ENCODE measurements around the gene FMO1. TPM values are rescaled to one million over a fixed set of nuclear protein-coding genes. Genes with fewer than 3 reads are reported as not detected.
"Not testable (repeated sequence)": the region's sequence is repeated elsewhere in the genome, so short reads cannot be mapped to it uniquely, and the experiment has no call there.

Gene FMO1
- total RNA-seq, 1 experiment from 2014 or later: not detected

DNA sequence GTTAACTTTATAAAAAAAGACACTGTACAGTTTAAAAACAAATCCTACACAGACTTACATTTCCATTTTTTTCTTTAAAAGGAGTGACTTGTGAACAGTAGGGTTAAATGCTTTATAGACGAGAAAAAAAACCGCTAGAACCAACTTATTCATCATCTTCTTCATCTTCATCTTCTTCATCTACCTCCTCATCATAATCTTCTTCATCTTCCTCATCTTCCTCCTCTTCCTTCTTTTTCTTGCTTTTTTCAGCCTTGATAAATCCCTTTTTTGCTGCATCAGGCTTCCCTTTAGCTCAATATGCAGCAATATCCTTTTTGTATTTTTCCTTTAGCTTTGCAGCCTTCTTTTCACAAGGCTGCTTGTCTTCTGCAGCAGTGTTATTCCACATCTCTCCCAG lies 22.5 kb downstream of the FMO1 start:
- H3K9me3 ChIP-seq (replicated peaks): no peaks in the 10 kb centered on the region
- no peaks in the 10 kb centered on the region for H3K36me3 ChIP-seq
- DNase-seq (ENCODE audit: low read depth in 1 of 2, low spot score in 2 of 2): no peak
- no peak overlapping the region for H3K4me3 ChIP-seq
- no peaks in the 10 kb centered on the region for H3K4me1 ChIP-seq (replicated peaks)
- H3K27ac ChIP-seq: no peak overlapping the region
- H3K27me3 ChIP-seq (replicated peaks): 0 out of 2 replicates have a peak, but pooled peaks cover 4% of the 10 kb centered on the region

DNA sequence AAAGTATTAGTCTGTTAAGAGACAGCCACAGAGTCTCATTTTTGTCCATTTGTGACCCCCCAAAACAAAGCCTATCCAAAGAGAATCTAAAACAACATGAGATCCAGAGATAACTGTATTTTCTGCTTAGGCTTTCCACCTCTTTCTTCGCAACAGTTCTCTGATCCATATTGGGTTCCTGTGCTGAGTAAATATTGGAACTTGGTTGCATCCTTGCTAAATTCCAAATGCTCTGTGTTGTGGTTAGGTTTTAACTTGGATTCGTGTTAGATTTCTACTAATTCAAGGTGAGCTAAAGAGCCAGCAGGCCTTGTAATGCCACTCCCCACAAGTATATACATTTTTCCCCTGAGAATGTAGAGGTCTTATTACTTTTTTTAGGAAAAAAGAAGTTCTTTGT lies 29.2 kb downstream of the FMO1 start:
- Histone ChIP-seq H3K36me3 (no peaks in the 10 kb centered on the region), H3K27me3 (replicated peaks) (0 out of 2 replicates have a peak, but pooled peaks cover 2% of the 10 kb centered on the region)

DNA sequence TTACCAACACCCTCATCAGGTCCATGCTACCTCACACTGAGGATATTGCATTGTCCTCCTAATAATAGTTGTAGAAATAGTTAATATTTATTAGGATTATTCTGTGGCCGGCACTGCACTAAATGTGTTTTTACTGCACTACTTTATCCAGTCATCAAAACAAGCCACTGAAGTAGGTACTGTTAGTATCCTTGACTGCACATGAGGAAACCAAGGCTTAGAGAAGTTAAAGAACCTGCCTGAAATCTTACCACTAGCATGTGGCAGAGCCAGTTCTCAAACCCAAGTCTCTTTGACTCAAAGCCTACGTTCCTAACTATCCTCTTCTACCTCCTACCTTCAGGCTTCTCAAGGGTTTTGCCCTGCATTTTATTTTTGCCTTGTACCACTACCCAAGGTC lies 30.9 kb downstream of the FMO1 start:
- H3K4me3 ChIP-seq: no peak overlapping the region
- no peak overlapping the region for H3K27ac ChIP-seq
- no peaks in the 10 kb centered on the region for H3K4me1 ChIP-seq (replicated peaks)
- no peaks in the 10 kb centered on the region for H3K36me3 ChIP-seq
- H3K9me3 ChIP-seq (replicated peaks): no peaks in the 10 kb centered on the region
- DNase-seq (ENCODE audit: low read depth in 1 of 2, low spot score in 2 of 2): no peak
- 0 out of 2 replicates have a peak, but pooled peaks cover 2% of the 10 kb centered on the region for H3K27me3 ChIP-seq (replicated peaks)

More for the DNA sequence above, 29.2 kb downstream of the FMO1 start:
- no peak overlapping the region for H3K4me3 ChIP-seq
- no peak overlapping the region for H3K27ac ChIP-seq
- H3K4me1 ChIP-seq (replicated peaks): no peaks in the 10 kb centered on the region
- no peak for DNase-seq (ENCODE audit: low read depth in 1 of 2, low spot score in 2 of 2)
- no peaks in the 10 kb centered on the region for H3K9me3 ChIP-seq (replicated peaks)

DNA sequence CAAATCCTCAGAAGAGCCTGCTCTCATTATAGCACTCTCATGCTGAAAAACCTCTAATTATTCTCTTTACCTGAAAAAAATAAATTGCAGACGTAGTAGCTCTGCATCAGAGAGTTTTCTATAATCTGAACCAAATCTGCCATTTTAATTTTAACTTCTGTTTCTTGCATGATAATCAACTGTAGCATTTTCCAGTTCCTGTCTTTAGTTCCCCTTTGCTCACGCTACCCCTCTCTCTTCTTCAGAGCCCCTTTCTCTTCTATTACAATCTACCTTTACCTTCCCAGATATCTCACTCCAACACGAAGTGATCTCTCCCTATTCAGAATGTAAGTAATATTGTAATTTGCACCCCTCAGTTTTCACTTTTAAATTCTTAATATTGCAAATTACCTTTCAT lies 31.4 kb downstream of the FMO1 start:
- Histone ChIP-seq H3K36me3 (no peaks in the 10 kb centered on the region), H3K27ac (no peak overlapping the region), H3K9me3 (replicated peaks) (no peaks in the 10 kb centered on the region), H3K27me3 (replicated peaks) (0 out of 2 replicates have a peak, but pooled peaks cover 2% of the 10 kb centered on the region), H3K4me3 (no peak overlapping the region), H3K4me1 (replicated peaks) (no peaks in the 10 kb centered on the region)
- no peak for DNase-seq (ENCODE audit: low read depth in 1 of 2, low spot score in 2 of 2)

DNA sequence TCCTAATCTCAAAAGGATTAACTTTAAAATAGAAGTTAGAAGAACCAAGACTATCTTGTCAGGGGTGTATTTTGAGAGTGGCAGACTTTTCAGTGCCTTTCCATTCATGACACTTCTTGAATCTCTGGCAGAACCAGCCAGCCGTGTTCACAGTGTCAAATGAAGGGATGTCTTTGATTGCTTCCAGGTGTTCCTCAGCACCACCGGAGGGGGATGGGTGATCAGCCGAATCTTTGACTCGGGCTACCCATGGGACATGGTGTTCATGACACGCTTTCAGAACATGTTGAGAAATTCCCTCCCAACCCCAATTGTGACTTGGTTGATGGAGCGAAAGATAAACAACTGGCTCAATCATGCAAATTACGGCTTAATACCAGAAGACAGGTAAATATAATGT lies 32.3 kb downstream of the FMO1 start:
- 0 out of 2 replicates have a peak, but pooled peaks cover 2% of the 10 kb centered on the region for H3K27me3 ChIP-seq (replicated peaks)
- H3K9me3 ChIP-seq (replicated peaks): no peaks in the 10 kb centered on the region
- H3K4me1 ChIP-seq (replicated peaks): no peaks in the 10 kb centered on the region
- no peak overlapping the region for H3K27ac ChIP-seq
- H3K4me3 ChIP-seq: no peak overlapping the region
- no peaks in the 10 kb centered on the region for H3K36me3 ChIP-seq
- DNase-seq (ENCODE audit: low read depth in 1 of 2, low spot score in 2 of 2): no peak

DNA sequence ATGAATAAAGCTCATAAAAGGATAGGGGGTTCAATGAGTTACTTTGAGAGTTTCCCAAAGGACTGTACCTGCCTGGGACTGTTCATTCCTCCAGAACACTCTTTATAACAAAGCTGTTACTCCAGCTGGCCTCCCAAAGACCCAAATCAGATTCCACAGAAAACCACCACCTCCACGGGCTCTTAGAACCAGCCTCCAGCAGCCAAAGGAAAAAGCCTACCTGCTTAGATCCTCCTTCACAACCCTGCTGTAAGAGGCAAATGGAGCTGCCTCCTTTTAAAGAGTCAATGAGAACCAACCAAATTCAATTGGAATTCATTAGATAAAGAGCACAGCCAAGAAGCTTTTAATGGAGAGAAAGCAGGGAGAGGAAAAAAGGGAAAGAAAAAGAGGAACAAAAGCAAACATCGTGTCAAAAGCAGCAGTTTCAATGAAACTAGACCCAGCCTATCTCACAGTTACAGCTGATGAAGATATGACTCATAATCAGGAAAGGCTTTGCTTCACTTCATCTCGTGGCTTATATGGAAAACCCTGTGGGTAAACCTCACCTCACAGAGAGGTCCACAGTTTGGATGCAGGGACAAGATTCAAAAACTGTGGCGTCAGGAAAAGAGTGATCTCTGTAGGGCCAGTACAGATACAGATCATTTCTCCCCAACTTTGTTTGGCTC lies 37.9 kb downstream of the FMO1 start:
- Histone ChIP-seq H3K4me1 (replicated peaks) (no peaks in the 10 kb centered on the region), H3K36me3 (no peaks in the 10 kb centered on the region), H3K9me3 (replicated peaks) (no peaks in the 10 kb centered on the region), H3K27me3 (replicated peaks) (no peaks in the 10 kb centered on the region), H3K27ac (no peak overlapping the region), H3K4me3 (no peak overlapping the region)
- no peak for DNase-seq (ENCODE audit: low read depth in 1 of 2, low spot score in 2 of 2)

DNA sequence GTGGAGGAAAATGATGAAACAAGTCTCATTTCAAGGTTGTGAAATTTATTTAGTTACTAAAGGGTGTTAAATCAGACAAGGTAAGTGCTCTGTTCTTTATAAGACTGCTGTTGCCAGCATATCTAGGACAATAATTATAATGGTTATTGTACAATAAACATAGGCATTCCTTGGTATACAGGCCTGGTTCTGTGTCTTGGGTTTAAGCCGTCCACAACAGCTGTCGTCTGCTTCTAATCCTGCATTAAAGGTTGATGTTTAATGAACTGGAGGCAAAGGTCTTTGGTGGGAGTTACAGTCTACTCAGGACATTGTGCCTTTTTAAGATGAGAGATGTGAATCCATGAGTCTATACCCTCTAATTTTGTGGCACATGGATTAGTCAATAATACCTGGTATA lies 42.3 kb downstream of the FMO1 start:
- Histone ChIP-seq H3K27me3 (replicated peaks) (no peaks in the 10 kb centered on the region), H3K4me3 (no peak overlapping the region), H3K4me1 (replicated peaks) (no peaks in the 10 kb centered on the region), H3K27ac (no peak overlapping the region), H3K36me3 (no peaks in the 10 kb centered on the region), H3K9me3 (replicated peaks) (no peaks in the 10 kb centered on the region)
- DNase-seq (ENCODE audit: low read depth in 1 of 2, low spot score in 2 of 2): no peak

DNA sequence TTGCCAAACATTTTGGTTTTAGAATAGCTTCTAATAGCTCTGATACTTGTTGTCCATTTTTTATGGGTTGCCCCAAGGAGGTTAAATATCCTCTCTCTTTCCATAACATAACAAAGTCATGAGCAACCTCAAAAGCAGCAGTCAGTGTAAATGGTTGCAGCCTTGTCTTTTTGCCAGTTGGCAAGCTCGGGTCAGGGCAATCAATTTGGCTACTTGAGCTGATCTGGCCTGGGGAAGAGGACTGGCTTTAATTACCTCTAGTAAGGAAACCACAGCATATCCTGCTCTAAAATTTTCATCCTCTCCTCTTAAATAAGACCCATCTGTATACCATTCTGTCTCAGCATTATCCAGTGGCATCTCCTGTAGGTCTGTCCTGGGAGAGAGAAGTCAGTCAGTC lies 44.5 kb downstream of the FMO1 start:
- no peak for DNase-seq (ENCODE audit: low read depth in 1 of 2, low spot score in 2 of 2)
- H3K9me3 ChIP-seq (replicated peaks): no peaks in the 10 kb centered on the region
- no peak overlapping the region for H3K27ac ChIP-seq
- H3K4me3 ChIP-seq: no peak overlapping the region
- H3K4me1 ChIP-seq (replicated peaks): no peaks in the 10 kb centered on the region
- H3K36me3 ChIP-seq: no peaks in the 10 kb centered on the region
- H3K27me3 ChIP-seq (replicated peaks): no peaks in the 10 kb centered on the region

DNA sequence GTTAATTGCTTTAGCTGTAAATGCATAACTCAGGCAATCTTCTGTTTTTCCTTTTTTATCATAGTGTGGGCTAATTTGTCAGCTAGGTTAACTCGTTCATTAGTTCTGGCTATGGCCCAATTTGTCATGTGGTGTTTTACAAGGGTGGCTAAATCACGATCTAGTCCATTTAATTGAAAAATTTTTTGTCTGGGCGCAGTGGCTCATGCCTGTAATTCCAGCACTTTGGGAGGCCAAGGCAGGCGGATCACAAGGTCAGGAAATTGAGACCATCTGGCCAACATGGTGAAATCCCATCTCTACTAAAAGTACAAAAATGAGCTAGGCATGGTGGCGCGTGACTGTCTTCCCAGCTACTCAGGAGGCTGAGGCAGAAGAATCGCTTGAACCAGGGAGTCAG lies 47.1 kb downstream of the FMO1 start:
- not testable (repeated sequence) for H3K4me1 ChIP-seq (replicated peaks); H3K4me3 ChIP-seq; H3K27ac ChIP-seq; H3K36me3 ChIP-seq; DNase-seq (ENCODE audit: low read depth in 1 of 2, low spot score in 2 of 2); H3K9me3 ChIP-seq (replicated peaks); H3K27me3 ChIP-seq (replicated peaks)

DNA sequence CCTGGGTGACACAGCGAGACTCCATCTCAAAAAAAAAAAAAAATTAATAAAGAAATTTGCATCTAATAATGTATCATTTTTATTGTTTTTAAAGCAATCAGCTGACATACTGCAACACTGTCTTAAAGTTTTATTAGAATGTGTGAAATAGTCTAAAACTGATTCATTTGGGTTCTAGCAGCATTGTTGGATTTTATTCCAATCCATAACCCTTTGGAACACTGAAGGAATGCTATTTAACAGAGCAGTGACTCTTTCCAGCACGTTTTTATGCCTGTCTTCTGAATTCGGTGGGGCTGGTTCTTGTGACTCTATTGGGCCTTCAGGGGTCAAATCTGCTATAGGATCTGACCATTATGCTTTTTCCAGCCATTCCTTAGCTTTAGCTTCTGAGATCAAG lies 47.5 kb downstream of the FMO1 start:
- Histone ChIP-seq H3K9me3 (replicated peaks) (no peaks in the 10 kb centered on the region), H3K36me3 (no peaks in the 10 kb centered on the region), H3K27ac (no peak overlapping the region), H3K4me3 (no peak overlapping the region), H3K4me1 (replicated peaks) (no peaks in the 10 kb centered on the region), H3K27me3 (replicated peaks) (no peaks in the 10 kb centered on the region)
- no peak for DNase-seq (ENCODE audit: low read depth in 1 of 2, low spot score in 2 of 2)

DNA sequence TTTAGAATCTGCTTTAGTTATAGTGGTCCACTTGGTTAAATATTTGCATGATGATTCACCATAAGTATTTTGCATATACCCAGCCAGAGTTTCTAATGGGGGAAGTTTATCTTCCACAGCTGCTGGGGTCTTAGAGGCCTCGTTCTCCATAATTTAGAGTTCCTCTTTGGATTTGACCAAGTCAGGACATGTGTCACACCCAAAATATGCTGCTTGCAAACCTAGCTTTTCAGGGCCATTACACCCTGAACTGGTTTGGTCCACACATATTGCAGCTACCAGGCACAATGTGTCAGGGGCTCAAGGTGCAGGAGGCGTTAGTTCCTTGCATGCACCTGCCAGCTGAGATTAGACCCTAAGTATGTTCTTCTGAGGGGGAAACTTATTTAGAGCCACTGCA lies 48.6 kb downstream of the FMO1 start:
- no peaks in the 10 kb centered on the region for H3K4me1 ChIP-seq (replicated peaks)

DNA sequence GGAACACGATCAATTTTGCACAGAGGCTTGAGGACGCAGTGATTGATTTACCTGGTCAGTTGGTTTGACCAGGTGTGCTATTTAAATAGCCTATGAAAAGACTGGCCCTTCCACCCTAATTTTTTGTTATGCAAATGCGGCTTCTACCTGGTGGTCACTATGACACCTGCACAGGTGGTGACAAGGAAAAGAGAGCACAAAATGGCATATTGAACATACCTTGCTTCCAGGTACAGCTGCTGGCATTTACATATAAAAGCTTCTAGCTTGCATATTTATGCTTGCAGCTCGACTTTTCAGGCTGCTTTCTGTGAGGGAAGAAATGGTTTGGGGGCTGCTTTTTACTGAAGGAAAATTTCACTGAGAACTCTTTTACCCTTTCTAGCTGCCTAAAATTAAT lies 50.4 kb downstream of the FMO1 start:
- H3K36me3 ChIP-seq: no peaks in the 10 kb centered on the region
- no peak for DNase-seq (ENCODE audit: low read depth in 1 of 2, low spot score in 2 of 2)
- no peak overlapping the region for H3K4me3 ChIP-seq
- no peaks in the 10 kb centered on the region for H3K27me3 ChIP-seq (replicated peaks)
- no peaks in the 10 kb centered on the region for H3K4me1 ChIP-seq (replicated peaks)
- no peaks in the 10 kb centered on the region; the same call in 1 of the 2 replicates for H3K9me3 ChIP-seq (replicated peaks)
- no peak overlapping the region for H3K27ac ChIP-seq

More for the DNA sequence above, 48.6 kb downstream of the FMO1 start:
- Histone ChIP-seq H3K4me3 (no peak overlapping the region), H3K9me3 (replicated peaks) (no peaks in the 10 kb centered on the region), H3K36me3 (no peaks in the 10 kb centered on the region), H3K27ac (no peak overlapping the region), H3K27me3 (replicated peaks) (no peaks in the 10 kb centered on the region)
- DNase-seq (ENCODE audit: low read depth in 1 of 2, low spot score in 2 of 2): no peak

DNA sequence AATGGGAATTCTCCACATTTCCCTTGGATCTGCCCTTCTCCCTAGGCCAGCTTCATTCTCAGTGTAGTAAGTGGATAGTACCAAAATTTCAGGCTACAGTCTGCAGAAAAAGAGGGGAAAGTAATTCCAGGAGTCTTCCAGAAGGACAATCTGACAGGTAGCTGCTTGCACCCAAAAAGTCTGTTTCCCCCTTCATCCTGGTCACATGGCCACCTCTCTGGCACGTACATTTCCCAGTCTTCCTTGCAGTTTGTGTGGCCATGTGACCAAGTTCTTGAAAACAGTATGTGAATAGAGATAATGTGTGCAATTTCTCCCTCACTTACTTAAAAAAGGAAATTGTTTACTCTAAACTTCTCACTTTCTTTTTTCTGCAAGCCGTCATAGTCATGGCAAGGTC lies 51.0 kb downstream of the FMO1 start:
- no peak overlapping the region for H3K4me3 ChIP-seq
- no peaks in the 10 kb centered on the region; the same call in 1 of the 2 replicates for H3K9me3 ChIP-seq (replicated peaks)
- no peak for DNase-seq (ENCODE audit: low read depth in 1 of 2, low spot score in 2 of 2)
- H3K36me3 ChIP-seq: no peaks in the 10 kb centered on the region
- no peaks in the 10 kb centered on the region for H3K4me1 ChIP-seq (replicated peaks)
- no peaks in the 10 kb centered on the region for H3K27me3 ChIP-seq (replicated peaks)
- no peak overlapping the region for H3K27ac ChIP-seq

DNA sequence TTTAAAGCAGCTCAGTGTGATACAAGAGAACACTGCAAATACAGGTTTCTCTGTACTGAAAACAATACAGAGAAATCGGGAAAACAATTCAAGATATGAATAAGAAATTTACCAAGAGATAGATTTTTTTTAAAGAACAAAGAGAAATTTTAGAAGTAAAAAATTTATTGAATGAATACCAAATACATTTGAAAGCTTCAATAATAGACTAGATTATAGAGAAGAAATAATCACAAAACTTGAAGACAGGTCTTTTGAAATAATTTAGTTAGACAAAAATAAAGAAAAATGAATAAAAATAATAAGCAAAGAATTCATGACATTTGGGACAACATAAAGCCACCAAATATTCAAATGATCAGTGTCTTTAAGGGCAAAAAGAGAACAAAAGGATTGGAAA lies 52.1 kb downstream of the FMO1 start:
- H3K4me3 ChIP-seq: no peak overlapping the region
- H3K4me1 ChIP-seq (replicated peaks): no peaks in the 10 kb centered on the region

DNA sequence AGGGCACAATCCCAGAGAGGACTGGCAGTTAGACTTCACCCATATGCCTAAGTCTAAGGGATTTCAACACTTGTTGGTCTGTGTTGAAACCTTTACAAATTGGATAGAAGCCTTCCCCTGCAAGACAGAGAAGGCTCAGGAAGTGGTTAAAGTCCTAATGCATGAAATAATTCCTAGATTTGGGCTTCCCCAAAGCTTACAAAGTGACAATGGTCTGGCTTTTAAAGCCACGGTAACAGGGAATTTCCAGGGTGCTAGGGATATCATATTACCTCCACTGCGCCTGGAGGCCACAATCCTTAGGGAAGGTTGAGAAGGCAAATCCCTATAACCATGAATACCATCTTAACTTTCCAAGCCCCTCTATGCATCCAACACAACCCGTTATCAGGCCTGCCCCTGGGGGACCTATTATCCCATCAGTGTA lies 62.4 kb downstream of the FMO1 start:
- no peaks in the 10 kb centered on the region for H3K27me3 ChIP-seq (replicated peaks)
- no peak for DNase-seq (ENCODE audit: low read depth in 1 of 2, low spot score in 2 of 2)
- H3K36me3 ChIP-seq: no peaks in the 10 kb centered on the region

More for the DNA sequence above, 52.1 kb downstream of the FMO1 start:
- no peak overlapping the region for H3K27ac ChIP-seq
- DNase-seq (ENCODE audit: low read depth in 1 of 2, low spot score in 2 of 2): no peak
- H3K36me3 ChIP-seq: no peaks in the 10 kb centered on the region
- no peaks in the 10 kb centered on the region; the same call in 1 of the 2 replicates for H3K9me3 ChIP-seq (replicated peaks)
- H3K27me3 ChIP-seq (replicated peaks): no peaks in the 10 kb centered on the region

More for the DNA sequence above, 62.4 kb downstream of the FMO1 start:
- no peak overlapping the region for H3K4me3 ChIP-seq
- H3K27ac ChIP-seq: no peak overlapping the region
- H3K4me1 ChIP-seq (replicated peaks): peaks cover 3% of the 10 kb centered on the region
- no peaks in the 10 kb centered on the region for H3K9me3 ChIP-seq (replicated peaks)

Measured in SJSA1 (cell line).